Astrocyte of the cerebellum (primary cell): ENCODE data around the gene ITPR2.

Experiments
- DNase-seq: peaks from one replicate; pipeline ENCODE4 v3.0.0-alpha.2; 2011; ENCODE audit warnings: low read depth
- H3K4me3 ChIP-seq: 2 replicates; pipeline ENCODE4 v1.5.1; 2011; ENCODE audit warnings: mild to moderate bottlenecking, low read depth, low read length, moderate library complexity
- CTCF ChIP-seq: IDR thresholded peaks from 2 replicates; pipeline ENCODE4 v1.5.1; 2012; ENCODE audit warnings: low read length, low read depth, moderate library complexity, mild to moderate bottlenecking; ENCODE audit errors: missing control alignments
- in situ Hi-C: cut with HindIII; loops from 2 replicates; pipeline ENCODE4 v1.10.0; 2017; ENCODE audit warnings: low sequenced_read_pairs

Gene ITPR2

GRCh38 chr12:26705851-26706250, 127.1 kb downstream of the ITPR2 start:
- H3K4me3 ChIP-seq, result no peak overlapping the region
- no peak for TF ChIP-seq CTCF
- no peak for DNase-seq
- in situ Hi-C loops, result no loop called here

DNA sequence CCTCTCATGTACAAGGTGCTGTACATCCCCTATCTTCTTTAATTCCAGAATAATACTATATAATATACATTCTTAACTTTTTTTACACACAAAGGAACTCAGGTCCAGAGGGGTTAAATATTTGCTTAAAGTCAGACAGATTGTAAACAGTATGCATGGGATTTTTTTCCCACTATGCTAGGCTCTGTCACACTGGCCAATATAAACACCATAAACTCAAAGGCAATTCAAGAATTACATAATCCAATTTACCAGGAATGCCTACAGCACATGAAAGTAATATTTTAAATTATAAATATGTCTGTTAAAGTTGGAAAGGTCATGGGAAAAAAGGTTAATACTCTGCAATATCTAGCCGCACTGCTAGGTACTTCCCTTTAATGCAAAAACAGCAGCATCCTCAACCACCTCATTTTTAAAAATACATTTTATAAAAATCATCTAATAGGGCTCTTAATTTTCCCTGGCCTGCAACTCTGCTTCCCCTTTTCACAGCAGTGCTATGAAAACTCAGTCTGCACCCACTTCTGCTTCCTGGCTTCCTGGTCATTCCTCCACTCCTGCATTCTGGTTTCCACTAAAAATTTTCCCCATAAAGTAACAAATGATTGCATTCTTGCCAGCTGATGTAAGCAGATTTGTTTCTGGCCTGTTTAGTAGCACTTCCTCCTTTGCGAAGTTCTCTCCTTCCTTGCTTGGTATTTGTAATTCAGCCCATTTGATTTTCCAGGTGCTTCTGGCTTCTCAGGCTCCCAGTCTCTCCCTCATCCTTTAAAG, 128.1 kb downstream of the ITPR2 start:
- no peak overlapping the region for H3K4me3 ChIP-seq
- DNase-seq, result no peak
- TF ChIP-seq CTCF, result no peak
- in situ Hi-C loops, result no loop called here

DNA sequence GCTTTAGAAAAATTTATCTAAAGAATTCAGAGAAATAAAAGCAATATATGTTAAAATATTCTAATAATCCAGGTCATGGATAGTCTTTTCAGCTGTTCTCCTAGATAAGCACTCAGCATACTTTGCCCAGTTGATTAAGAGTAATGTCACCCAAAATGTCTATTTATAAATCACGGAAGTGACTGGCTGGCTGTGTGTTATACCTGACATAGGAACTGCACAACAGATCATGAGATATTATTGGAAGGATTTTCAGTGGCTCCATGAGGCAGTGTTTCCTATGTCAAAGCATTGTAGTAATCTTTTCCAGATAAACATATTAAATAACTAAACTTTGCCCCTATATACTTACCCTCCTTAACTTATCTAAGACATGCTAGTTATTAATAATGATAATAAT, 128.8 kb downstream of the ITPR2 start:
- no peak overlapping the region for H3K4me3 ChIP-seq
- no peak for DNase-seq
- in situ Hi-C loops, result no loop called here
- no peak for TF ChIP-seq CTCF

DNA sequence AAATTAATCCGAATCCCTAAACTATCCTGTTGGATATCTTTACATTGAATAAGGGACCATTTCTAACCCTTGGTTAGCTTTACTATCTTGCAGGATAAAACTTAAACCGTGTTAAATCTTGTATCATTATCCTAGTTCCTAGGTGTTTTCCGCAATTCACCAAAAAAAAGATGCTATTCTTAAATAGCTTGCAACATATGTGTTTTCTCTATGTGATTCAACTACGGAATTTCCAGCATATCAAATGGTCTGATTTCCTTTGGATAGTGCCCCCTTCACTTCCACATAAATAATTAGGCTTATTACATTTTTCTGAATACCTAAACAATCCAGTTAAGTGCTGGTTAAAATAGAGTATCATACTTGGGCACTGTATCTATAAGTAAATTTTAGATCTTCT, 130.3 kb downstream of the ITPR2 start:
- in situ Hi-C loops, result no loop called here
- no peak for TF ChIP-seq CTCF
- H3K4me3 ChIP-seq, result no peak overlapping the region
- no peak for DNase-seq

DNA sequence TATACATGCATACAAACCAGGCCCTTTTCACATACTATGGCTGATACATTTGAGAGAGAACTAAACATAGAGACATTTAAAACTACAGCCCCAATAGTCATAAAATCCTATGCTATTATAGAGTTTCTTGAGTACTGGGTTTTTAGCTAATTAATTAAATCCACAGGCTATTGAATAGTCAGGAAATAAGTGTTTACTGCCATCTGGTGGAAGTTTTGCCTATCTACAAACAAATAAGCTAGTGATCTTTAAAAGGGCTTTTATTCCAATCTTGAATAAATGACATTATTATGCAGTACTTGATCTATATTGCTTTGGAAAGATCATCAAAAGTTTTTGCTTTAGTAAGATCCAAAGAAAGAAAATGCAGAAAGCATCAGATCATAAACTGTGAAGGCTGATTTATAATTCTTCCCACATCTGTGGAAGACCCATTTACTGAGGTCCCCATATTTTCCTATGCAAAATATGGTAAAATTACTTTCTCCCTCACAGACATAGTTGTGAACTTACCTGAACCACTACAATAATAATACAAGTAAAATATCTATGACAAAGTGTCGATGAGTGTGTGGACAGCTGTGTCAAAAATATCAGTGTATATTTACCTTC, 131.3 kb downstream of the ITPR2 start:
- H3K4me3 ChIP-seq, result no peak overlapping the region
- TF ChIP-seq CTCF, result peak; percentile 23
- DNase-seq, result peak; percentile 48
- in situ Hi-C loops, result no loop called here

DNA sequence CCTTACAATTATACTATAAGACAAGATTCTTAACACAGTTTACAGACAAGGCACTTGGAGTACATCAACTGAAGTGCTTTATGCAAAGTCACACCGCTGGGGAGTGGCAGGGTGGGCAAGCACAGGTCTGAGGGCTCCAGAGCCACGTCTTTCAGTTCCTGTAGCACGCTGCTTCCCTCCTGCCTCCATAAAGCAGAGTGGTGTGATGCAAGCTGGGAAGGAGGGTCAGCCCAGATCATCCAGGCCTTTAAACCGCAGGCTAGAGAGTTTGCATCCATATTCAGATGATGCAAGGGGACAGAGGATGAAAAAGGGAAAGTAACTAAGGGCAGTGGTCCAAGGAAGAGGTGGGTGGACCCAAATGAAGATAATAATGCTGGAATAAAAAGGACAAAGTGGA, 132.6 kb downstream of the ITPR2 start:
- TF ChIP-seq CTCF, result no peak
- no peak overlapping the region for H3K4me3 ChIP-seq
- no peak for DNase-seq
- in situ Hi-C loops, result no loop called here
